Measurements from ENCODE around the gene STAG1.

The STAG1 gene

DNA sequence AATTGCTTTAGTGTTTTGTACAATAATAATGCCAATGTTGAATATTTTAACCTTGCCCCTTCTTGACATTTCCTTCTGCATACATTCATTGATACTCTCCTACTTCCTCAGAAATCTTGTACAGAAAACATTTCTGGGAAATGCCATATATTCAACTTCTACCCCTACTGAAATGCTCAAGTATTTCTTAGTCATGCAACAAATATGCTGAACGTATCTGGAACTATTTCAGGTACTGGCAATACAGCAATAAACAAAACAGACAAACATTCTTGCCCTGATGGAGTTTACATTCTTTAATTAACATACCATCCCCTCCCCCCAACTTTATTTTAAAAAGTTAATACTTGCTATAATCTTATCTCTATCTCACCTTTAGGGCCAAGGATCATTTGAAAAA, 147.2 kb downstream of the STAG1 start:
- H3K4me3 ChIP-seq (ENCODE audit: low read depth, low read length) = no peak overlapping the region
- DNase-seq (ENCODE audit: low read depth) = no peak
- TF ChIP-seq, protein P1, sequence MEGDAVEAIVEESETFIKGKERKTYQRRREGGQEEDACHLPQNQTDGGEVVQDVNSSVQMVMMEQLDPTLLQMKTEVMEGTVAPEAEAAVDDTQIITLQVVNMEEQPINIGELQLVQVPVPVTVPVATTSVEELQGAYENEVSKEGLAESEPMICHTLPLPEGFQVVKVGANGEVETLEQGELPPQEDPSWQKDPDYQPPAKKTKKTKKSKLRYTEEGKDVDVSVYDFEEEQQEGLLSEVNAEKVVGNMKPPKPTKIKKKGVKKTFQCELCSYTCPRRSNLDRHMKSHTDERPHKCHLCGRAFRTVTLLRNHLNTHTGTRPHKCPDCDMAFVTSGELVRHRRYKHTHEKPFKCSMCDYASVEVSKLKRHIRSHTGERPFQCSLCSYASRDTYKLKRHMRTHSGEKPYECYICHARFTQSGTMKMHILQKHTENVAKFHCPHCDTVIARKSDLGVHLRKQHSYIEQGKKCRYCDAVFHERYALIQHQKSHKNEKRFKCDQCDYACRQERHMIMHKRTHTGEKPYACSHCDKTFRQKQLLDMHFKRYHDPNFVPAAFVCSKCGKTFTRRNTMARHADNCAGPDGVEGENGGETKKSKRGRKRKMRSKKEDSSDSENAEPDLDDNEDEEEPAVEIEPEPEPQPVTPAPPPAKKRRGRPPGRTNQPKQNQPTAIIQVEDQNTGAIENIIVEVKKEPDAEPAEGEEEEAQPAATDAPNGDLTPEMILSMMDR (IDR thresholded peaks at IDR 0.05; ENCODE audit: control insufficient read depth, extremely low read depth, insufficient read depth) = no peak

DNA sequence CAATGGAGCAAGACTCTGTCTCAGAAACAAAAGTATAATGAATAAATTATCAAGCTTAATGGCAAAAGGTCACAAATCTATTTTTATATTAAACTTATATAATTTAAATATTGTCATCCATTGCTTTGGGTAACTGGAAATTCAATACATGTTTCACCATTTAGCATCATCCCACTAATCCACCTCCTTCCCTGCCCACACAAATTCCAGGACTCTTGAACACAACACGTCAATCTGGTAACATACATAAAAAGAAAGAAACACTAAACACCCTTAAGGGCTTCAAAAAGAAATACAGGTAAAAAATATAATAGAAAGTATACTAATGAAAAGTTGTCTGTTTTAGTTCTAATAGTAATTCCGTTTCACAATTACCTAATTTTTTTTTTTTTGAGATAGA, 149.4 kb downstream of the STAG1 start:
- TF ChIP-seq, protein P1 (IDR thresholded peaks at IDR 0.05; ENCODE audit: control insufficient read depth, extremely low read depth, insufficient read depth) = no peak
- H3K4me3 ChIP-seq (ENCODE audit: low read depth, low read length) = no peak overlapping the region
- DNase-seq (ENCODE audit: low read depth) = no peak

DNA sequence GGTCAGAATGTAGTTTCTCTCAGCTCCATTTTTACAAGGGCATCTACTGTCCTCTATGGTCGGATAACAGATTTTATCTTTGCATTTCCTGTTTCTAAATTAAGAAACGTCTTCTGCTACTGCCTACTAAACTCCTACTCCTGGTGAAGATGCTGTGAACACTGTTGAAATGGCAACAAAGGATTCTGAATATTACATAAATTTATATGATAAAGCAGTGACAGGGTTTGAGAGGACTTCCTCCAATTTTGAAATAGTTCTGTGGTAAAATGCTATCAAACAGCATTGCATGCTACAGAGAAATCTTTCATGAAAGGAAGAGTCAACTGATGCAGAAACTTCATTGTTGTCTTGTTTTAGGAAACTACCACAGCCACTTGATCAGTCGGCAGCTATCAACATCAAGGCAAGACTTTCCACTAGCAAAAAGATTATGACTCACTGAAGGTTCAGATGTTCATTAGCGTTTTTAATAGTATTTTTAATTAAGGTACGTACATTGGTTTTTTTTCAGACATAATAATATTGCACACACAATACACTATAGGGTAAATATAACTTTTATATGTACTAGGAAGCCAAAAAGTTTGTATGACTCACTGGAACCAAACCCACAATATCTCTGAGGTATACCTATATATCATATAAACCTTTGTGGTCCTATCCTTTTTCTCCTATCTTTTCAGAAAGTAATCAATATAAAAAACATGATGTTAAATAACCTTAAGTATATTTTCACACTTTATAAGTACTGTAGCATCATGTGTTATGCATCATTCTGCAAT, 156.1 kb downstream of the STAG1 start:
- TF ChIP-seq, protein P1 (IDR thresholded peaks at IDR 0.05; ENCODE audit: control insufficient read depth, extremely low read depth, insufficient read depth) = no peak
- DNase-seq (ENCODE audit: low read depth) = no peak
- H3K4me3 ChIP-seq (ENCODE audit: low read depth, low read length) = no peak overlapping the region

DNA sequence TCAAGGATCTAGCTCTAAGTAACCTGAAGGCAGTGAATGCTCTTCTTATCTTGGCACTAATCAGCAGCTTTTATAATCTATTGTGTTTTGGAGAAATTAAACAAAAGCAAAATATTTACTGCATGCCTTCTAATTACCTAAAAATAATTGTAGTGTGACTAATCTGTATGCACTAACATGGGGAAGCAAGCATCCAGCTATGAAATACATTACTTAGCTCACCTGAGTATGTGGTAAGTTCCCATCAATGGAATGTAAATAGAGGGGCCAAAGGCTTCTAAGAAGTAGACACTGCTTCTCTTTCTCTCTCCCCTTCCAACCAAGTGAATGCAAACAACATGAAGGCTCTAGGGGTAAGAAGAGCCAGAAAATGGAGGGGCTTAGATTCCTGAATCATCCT, 165.6 kb downstream of the STAG1 start:
- TF ChIP-seq, protein P1 (IDR thresholded peaks at IDR 0.05; ENCODE audit: control insufficient read depth, extremely low read depth, insufficient read depth) = no peak
- DNase-seq (ENCODE audit: low read depth) = no peak
- H3K4me3 ChIP-seq (ENCODE audit: low read depth, low read length) = no peak overlapping the region

DNA sequence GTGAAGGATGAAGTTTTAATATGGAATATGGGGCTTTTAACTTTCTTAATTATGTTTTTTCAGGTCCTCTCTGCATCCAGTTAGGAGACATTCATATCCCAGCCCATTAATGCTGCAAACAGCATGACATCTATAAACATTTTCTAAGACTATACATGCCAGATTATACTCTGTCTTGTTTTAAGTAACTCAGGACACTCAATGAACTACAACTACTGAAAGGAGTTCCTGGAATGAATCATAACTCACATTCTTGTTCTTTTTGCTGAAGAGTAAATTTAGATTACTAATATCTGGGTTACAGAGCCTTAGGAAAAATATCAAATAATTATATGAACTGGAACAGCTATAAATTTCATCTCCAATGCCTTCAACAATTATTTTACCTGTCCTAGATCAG, 167.4 kb downstream of the STAG1 start:
- DNase-seq (ENCODE audit: low read depth) = no peak
- TF ChIP-seq, protein P1 (IDR thresholded peaks at IDR 0.05; ENCODE audit: control insufficient read depth, extremely low read depth, insufficient read depth) = no peak
- no peak overlapping the region for H3K4me3 ChIP-seq (ENCODE audit: low read depth, low read length)

DNA sequence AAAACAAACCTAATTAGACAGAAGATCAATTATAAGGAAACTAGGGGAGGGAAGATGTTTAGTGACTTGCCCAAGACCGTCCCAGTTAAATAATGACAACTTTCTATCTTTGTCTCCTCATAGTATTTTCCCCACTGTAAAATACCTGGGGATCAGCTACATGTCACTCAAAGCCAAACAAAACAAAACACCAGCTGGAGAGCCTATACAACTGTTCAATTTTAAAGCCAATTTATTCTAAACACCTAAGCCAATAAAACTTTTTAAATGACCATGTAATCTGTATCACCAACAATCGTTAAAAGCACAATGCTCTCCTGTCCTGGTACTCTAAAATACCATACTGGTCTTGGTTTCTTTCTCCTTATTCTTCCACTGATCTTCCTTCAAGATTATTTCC, 168.4 kb downstream of the STAG1 start:
- TF ChIP-seq, protein P1 (IDR thresholded peaks at IDR 0.05; ENCODE audit: control insufficient read depth, extremely low read depth, insufficient read depth) = no peak
- no peak overlapping the region for H3K4me3 ChIP-seq (ENCODE audit: low read depth, low read length)
- no peak for DNase-seq (ENCODE audit: low read depth)

DNA sequence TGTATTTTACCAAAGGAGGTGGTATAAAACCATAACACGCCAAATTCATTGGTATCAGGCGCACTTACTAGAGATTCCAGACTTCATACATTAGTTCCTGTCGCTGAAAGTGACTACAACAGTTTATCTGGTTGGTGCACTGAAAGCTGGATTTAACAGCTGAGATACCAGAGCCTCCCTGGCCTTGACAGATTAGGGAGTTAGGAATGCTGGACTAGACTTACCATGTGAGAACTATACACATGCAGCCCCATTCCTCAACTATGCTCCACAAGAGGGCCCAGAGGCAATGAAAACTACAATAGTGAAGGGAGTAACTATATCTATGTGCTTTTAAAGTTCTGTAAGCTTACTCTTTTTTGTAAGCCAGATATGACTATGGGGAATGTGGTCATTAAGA, 174.4 kb downstream of the STAG1 start:
- TF ChIP-seq, protein P1 (IDR thresholded peaks at IDR 0.05; ENCODE audit: control insufficient read depth, extremely low read depth, insufficient read depth) = no peak
- DNase-seq (ENCODE audit: low read depth) = no peak
- H3K4me3 ChIP-seq (ENCODE audit: low read depth, low read length) = no peak overlapping the region

Measured in LNCaP clone FGC (cell line).